ENCODE data around the gene KAT2B. TPM values are rescaled to one million over a fixed set of nuclear protein-coding genes. Genes with fewer than 3 reads are reported as not detected.
"Not testable (repeated sequence)": the region's sequence is repeated elsewhere in the genome, so short reads cannot be mapped to it uniquely, and the experiment has no call there.

Gene KAT2B
- total RNA-seq, 1 donor from 2014 or later = 1.8 TPM

DNA sequence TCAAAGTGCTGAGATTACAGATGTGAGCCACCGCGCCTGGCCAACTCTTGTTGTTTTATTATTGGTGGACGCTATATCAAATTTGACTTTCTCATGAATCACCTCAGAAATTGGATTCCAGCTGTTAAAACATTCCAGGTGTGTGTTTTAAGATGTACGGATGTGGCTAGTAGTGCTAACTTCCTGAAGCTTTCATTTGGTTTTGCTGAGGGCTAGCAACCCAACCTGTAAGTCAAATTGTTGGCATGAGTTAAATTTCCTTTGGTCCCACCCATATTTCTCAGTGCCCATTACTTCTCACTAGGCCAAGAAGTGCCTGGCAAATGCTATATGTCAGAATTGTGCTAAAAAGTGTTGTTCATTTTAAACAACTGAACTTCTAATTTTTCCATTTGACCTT, 13.1 kb upstream of the KAT2B start:
- Histone ChIP-seq H3K27me3 (ENCODE audit: control insufficient read depth, insufficient read depth, low read length) (no peaks in the 10 kb centered on the region), H3K4me3 (ENCODE audit: low read depth, low read length) (no peak overlapping the region), H3K36me3 (ENCODE audit: control insufficient read depth, insufficient read depth, low read length) (no peaks in the 10 kb centered on the region)
- DNase-seq (ENCODE audit: low read depth) = no peak
- TF ChIP-seq, protein P1, sequence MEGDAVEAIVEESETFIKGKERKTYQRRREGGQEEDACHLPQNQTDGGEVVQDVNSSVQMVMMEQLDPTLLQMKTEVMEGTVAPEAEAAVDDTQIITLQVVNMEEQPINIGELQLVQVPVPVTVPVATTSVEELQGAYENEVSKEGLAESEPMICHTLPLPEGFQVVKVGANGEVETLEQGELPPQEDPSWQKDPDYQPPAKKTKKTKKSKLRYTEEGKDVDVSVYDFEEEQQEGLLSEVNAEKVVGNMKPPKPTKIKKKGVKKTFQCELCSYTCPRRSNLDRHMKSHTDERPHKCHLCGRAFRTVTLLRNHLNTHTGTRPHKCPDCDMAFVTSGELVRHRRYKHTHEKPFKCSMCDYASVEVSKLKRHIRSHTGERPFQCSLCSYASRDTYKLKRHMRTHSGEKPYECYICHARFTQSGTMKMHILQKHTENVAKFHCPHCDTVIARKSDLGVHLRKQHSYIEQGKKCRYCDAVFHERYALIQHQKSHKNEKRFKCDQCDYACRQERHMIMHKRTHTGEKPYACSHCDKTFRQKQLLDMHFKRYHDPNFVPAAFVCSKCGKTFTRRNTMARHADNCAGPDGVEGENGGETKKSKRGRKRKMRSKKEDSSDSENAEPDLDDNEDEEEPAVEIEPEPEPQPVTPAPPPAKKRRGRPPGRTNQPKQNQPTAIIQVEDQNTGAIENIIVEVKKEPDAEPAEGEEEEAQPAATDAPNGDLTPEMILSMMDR (IDR thresholded peaks at IDR 0.05; ENCODE audit: insufficient read depth, low read length, poor library complexity, severe bottlenecking) = no peak

GRCh38 chr3:20028905-20029331, 11.3 kb upstream of the KAT2B start:
- Histone ChIP-seq H3K27me3 (ENCODE audit: control insufficient read depth, insufficient read depth, low read length) (no peaks in the 10 kb centered on the region), H3K36me3 (ENCODE audit: control insufficient read depth, insufficient read depth, low read length) (no peaks in the 10 kb centered on the region), H3K4me3 (ENCODE audit: low read depth, low read length) (no peak overlapping the region)
- TF ChIP-seq, protein P1 (IDR thresholded peaks at IDR 0.05; ENCODE audit: insufficient read depth, low read length, poor library complexity, severe bottlenecking) = no peak
- DNase-seq (ENCODE audit: low read depth) = no peak

DNA sequence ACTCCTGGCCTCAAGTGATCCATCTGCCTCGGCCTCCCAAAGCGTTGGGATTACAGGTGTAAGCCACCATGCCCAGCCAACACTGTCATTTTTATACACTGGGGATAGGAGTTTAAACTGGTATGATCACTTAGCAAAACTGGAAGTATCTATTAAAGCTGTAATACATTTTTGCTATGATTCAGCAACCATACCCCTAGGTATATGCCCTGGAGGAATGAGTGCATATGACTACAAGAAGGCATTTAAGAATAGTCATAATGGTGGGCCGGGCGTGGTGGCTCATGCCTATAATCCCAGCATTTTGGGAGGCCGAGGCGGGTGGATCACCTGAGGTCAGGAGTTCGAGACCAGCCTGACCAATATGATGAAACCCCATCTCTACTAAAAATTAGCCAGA, 8.3 kb upstream of the KAT2B start:
- not testable (repeated sequence) for H3K36me3 ChIP-seq (ENCODE audit: control insufficient read depth, insufficient read depth, low read length); H3K27me3 ChIP-seq (ENCODE audit: control insufficient read depth, insufficient read depth, low read length); H3K4me3 ChIP-seq (ENCODE audit: low read depth, low read length); DNase-seq (ENCODE audit: low read depth)

GRCh38 chr3:20035019-20035418, 5.2 kb upstream of the KAT2B start:
- no peaks in the 10 kb centered on the region for H3K36me3 ChIP-seq (ENCODE audit: control insufficient read depth, insufficient read depth, low read length)
- TF ChIP-seq, protein P1 (IDR thresholded peaks at IDR 0.05; ENCODE audit: insufficient read depth, low read length, poor library complexity, severe bottlenecking) = no peak
- no peaks in the 10 kb centered on the region for H3K27me3 ChIP-seq (ENCODE audit: control insufficient read depth, insufficient read depth, low read length)
- H3K4me3 ChIP-seq (ENCODE audit: low read depth, low read length) = no peak overlapping the region
- DNase-seq (ENCODE audit: low read depth) = no peak

DNA sequence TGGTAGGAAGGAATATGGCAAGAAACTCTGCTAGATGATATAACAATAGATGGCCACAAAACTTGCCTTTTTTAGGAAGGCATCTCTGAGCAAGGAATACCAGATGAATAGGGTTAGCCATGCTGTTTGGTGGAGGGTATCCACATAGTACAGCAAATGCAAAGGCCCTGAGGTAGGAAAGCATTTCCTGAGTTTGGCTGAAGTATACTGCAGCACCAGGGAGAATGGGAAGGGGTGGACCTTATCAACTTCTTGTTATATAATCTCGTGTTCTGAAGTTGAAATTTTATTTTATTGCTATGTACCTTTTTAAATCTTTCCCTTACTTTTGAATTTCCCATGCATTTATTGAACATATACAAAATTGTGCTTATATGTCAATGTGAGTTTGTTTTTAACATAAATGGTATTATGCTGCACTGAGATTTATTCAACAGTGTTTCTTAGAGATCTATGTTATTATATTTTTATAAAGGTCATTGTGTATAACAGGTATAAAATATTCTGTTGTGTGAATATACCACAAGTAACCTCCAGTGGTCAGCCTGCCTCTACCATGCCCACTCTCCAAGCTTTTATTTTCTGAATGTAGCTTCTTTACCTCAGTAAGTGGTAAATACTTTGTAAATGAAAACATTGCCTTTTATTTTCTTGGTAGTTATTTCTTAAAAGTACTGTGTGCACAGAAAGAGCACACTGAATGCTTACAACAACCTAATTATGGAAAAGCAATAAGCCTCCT, 2.8 kb upstream of the KAT2B start:
- H3K36me3 ChIP-seq (ENCODE audit: control insufficient read depth, insufficient read depth, low read length) = no peaks in the 10 kb centered on the region
- TF ChIP-seq, protein P1 (IDR thresholded peaks at IDR 0.05; ENCODE audit: insufficient read depth, low read length, poor library complexity, severe bottlenecking) = no peak
- H3K27me3 ChIP-seq (ENCODE audit: control insufficient read depth, insufficient read depth, low read length) = no peaks in the 10 kb centered on the region
- no peak overlapping the region for H3K4me3 ChIP-seq (ENCODE audit: low read depth, low read length)
- DNase-seq (ENCODE audit: low read depth) = no peak

DNA sequence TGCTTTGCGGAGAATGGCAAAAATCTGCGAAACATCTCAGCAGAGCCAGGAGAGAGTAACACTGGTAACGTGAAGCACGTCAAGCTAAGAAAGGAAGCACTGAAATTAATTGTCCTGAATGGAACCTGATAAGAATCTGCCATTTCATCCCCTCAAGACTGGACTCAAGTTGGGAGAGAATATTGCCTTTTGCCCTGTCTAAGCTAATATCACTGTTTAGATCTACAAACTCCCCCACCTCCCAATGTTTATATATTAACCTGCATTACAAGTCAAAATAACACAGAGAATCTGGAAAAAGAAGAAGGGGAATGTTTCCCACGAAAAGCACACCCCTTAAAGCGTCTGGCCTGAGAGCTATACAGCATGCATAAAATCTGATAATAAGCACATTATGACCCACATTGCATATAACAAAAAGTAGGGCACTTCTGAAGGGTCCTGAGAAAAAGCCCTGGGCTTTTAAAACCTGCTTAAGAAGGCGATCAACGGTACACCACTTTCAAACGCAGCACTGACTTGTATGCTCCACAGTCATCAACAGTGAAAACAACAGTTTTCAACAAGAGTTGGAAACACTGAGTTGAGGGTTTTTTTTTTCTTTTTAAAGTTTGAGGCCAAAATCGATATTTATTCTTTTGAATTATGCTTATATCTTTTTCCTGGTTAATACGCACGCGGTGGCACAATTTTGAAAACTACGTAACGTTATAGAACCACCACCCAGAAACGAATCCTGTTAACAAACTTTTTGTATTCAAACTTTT, 1.4 kb upstream of the KAT2B start:
- TF ChIP-seq, protein P1 (IDR thresholded peaks at IDR 0.05; ENCODE audit: insufficient read depth, low read length, poor library complexity, severe bottlenecking) = no peak
- Histone ChIP-seq H3K36me3 (ENCODE audit: control insufficient read depth, insufficient read depth, low read length) (no peaks in the 10 kb centered on the region), H3K4me3 (ENCODE audit: low read depth, low read length) (peak overlapping the region; percentile 55), H3K27me3 (ENCODE audit: control insufficient read depth, insufficient read depth, low read length) (no peaks in the 10 kb centered on the region)
- DNase-seq (ENCODE audit: low read depth) = no peak
